HepG2 (cell line): ENCODE measurements around the gene SERTAD3. TPM values are rescaled to one million over a fixed set of nuclear protein-coding genes. Genes with fewer than 3 reads are reported as not detected.
A peak's percentile ranks its signal among the peaks of the same experiment; 100 is the strongest.

Experiments used
- CHD2 ChIP-seq: IDR thresholded peaks from 2 replicates; pipeline ENCODE4 v1.6.1; 2011; ENCODE audit warnings: low read depth, low read length, improper control_type of control experiment
- GPN1 ChIP-seq: sonication (generic); formaldehyde crosslinking; IDR thresholded peaks from 2 replicates; pipeline ENCODE4 v1.5.1; 2020; ENCODE audit warnings: missing genetic modification reagents, borderline replicate concordance
- MEIS2 ChIP-seq: sonication (generic); formaldehyde crosslinking; IDR thresholded peaks from 2 replicates; pipeline ENCODE4 v1.9.0; 2021; ENCODE audit warnings: mild to moderate bottlenecking, missing genetic modification reagents
- NFE2L2 ChIP-seq: fragments of 150-350 bp; IDR thresholded peaks from 2 replicates; pipeline ENCODE4 v1.6.1; 2014; ENCODE audit warnings: low read length
- PCBP1 ChIP-seq: fragments of 200-400 bp; formaldehyde crosslinking; IDR thresholded peaks from 2 replicates; pipeline ENCODE4 v1.6.1; 2017; ENCODE audit warnings: mild to moderate bottlenecking, low read depth, low read length, borderline replicate concordance
- PHF5A ChIP-seq: IDR thresholded peaks from one replicate; pipeline ENCODE4 v1.6.1; 2018; ENCODE audit warnings: low read depth, missing genetic modification reagents; ENCODE audit not compliant: unreplicated experiment
- PHF8 ChIP-seq: sonication (generic); formaldehyde crosslinking; IDR thresholded peaks from 2 replicates; pipeline ENCODE4 v1.5.0; 2020; ENCODE audit warnings: missing genetic modification reagents
- RAD51 ChIP-seq: fragments of 450-650 bp; IDR thresholded peaks from 2 replicates; pipeline ENCODE4 v1.6.1; 2016; ENCODE audit warnings: borderline replicate concordance
- ZKSCAN1 ChIP-seq: fragments of 150-350 bp; IDR thresholded peaks from 2 replicates; pipeline ENCODE4 v1.6.1; 2014; ENCODE audit warnings: low read length
- ZMYM3 ChIP-seq: sonication (generic); formaldehyde crosslinking; IDR thresholded peaks from 2 replicates; pipeline ENCODE4 v1.5.1; 2020; ENCODE audit warnings: mild to moderate bottlenecking, missing genetic modification reagents
- polyA plus RNA-seq, 8 experiments: library from polyadenylated mRNA; depleted of rRNA in 3 of 8; stranded (reverse) in 7 of 8; unstranded in 1 of 8; fragments of >200 nt; fragmentation: Illumina TruSeq in 4 of 8; extraction: Trizol in 4 of 8; gene quantifications; 2 replicates each; pipeline versions ENCODE4 v1.2.1 to v1.2.3, GENCODE V29; 2011 to 2016; ENCODE audit warnings: low read depth in 4 of 8, missing spikeins in 1 of 8, mixed read lengths in 1 of 8; ENCODE audit not compliant: insufficient read depth in 1 of 8
- total RNA-seq, 5 experiments: library from RNA; depleted of rRNA; stranded (reverse); fragments of >200 nt; fragmentation: Illumina TruSeq; extraction: Trizol; gene quantifications; 2 replicates each; pipeline ENCODE4 v1.2.3, GENCODE V29; 2016; ENCODE audit warnings: low read depth in 1 of 5
- TF ChIP-seq, protein P1 (sequence below): sonication (generic); formaldehyde crosslinking; IDR thresholded peaks from 2 replicates; pipeline ENCODE4 v1.4.0; 2020; ENCODE audit warnings: mild to moderate bottlenecking, missing genetic modification reagents
- TF ChIP-seq, protein P2 (sequence below): IDR thresholded peaks from 2 replicates; pipeline ENCODE4 v1.6.1; 2016; ENCODE audit warnings: missing compliant biosample characterization, missing genetic modification reagents, borderline replicate concordance
- TF ChIP-seq, protein P3 (sequence below): sonication (generic); formaldehyde crosslinking; IDR thresholded peaks from 2 replicates; pipeline ENCODE4 v1.8.0; 2022; ENCODE audit warnings: missing genetic modification reagents, mild to moderate bottlenecking, moderate library complexity, borderline replicate concordance
- TF ChIP-seq, protein P4 (sequence below): IDR thresholded peaks from 2 replicates; pipeline ENCODE4 v1.6.1; 2016; ENCODE audit warnings: control low read depth
- TF ChIP-seq, protein P5 (sequence below): sonication (generic); formaldehyde crosslinking; IDR thresholded peaks from 2 replicates; pipeline ENCODE4 v1.4.0; 2020; ENCODE audit warnings: missing genetic modification reagents

SERTAD3 gene
- total and polyA plus RNA-seq, 2 of the 13 experiments (the other 11 are each of a cell fraction or from before 2014, with no cell fraction given): 9.6 to 16.9 TPM

DNA sequence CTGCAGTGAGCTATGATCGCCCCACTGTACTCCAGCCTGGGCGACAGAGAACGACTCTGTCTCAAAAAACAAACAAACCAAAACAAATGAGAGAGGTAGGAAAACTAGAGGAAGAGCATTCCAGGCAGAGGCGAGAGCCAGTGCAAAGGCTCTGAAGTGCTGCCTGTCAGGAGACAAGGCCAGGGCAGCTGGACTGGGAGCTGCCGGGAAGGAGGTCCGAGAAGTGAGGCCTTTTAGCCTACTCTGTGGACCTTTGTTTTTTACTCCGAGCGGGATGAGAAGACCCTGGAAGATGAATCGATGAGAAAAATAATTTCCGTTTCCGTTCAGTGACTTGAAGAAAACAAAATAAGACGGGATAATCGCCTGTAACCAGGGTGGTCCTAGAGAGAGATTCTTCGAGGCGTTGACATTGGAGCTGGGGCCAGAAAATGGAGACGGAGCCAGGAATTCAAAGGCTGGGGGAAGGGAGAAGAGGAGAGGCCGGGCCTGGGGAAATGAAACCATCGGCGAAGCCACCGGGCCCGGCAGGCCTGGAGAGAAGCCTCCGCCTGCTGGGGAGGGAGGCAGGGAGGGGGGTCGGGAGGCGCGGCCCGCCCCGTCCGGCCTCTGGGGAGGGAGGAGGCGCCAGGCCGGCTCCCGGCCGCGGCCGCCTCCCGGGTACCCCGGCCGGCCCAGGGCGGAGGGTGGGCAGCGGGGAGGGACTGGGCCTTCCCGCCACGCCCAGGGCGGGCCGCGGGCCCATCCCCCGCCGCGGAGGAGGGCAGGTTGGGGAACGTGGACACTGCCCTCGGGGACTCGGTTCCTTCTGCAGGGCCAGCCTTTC lies 10.5 kb downstream of the SERTAD3 start (continued):
- TF ChIP-seq, protein P1, sequence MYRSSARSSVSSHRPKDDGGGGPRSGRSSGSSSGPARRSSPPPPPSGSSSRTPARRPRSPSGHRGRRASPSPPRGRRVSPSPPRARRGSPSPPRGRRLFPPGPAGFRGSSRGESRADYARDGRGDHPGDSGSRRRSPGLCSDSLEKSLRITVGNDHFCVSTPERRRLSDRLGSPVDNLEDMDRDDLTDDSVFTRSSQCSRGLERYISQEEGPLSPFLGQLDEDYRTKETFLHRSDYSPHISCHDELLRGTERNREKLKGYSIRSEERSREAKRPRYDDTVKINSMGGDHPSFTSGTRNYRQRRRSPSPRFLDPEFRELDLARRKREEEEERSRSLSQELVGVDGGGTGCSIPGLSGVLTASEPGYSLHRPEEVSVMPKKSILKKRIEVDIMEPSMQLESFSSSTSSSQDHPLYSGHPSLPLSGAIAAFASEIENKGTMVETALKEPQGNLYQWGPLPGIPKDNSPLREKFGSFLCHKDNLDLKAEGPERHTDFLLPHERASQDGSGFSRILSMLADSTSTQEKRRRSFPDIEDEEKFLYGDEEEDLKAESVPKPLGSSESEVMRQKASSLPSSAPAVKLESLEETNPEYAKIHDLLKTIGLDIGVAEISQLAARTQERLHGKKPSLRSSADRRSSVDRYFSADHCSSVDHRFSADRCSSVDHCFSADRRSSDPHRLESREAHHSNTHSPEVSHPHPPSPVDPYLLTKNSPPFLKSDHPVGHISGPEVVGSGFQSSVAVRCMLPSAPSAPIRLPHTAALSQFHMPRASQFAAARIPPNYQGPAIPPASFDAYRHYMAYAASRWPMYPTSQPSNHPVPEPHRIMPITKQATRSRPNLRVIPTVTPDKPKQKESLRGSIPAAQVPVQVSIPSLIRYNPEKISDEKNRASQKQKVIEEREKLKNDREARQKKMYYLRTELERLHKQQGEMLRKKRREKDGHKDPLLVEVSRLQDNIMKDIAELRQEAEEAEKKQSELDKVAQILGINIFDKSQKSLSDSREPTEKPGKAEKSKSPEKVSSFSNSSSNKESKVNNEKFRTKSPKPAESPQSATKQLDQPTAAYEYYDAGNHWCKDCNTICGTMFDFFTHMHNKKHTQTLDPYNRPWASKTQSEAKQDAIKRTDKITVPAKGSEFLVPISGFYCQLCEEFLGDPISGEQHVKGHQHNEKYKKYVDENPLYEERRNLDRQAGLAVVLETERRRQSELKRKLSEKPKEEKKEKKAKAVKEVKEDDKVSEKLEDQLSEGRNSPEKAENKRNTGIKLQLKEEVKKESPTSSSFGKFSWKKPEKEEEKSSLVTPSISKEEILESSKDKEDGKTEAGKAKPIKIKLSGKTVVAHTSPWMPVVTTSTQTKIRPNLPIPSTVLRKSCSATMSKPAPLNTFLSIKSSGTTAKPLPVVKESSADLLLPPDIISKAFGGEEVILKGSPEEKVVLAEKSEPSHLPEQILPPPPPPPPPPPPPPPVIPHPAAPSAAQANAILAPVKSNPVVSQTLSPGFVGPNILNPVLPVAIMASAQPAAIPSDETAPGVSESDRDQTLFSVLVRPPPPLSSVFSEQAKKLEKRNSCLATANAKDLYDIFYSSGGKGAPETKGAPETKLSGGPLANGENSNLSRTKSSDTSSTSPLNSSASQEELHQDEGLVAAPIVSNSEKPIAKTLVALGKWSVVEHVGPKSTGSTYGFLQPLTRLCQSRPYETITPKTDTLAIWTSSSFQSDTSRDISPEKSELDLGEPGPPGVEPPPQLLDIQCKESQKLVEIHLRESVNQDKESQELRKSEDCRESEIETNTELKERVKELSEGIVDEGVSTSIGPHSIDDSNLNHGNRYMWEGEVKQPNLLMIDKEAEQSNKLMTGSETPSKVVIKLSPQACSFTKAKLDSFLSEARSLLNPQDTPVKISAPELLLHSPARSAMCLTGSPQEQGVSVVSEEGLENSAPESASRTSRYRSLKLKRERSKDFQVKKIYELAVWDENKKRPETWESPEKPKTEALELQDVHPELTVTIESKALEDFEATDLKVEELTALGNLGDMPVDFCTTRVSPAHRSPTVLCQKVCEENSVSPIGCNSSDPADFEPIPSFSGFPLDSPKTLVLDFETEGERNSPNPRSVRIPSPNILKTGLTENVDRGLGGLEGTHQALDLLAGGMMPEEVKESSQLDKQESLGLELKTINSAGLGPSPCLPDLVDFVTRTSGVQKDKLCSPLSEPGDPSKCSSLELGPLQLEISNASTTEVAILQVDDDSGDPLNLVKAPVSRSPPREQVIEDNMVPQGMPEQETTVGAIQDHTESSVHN (CRISPR knock-in tag): no peak
- TF ChIP-seq PHF5A (CRISPR knock-in tag): no peak
- TF ChIP-seq ZMYM3: peak; percentile 33; the same call in 1 of the 2 replicates
- no peak for TF ChIP-seq RAD51
- TF ChIP-seq PHF8 (CRISPR knock-in tag): peak; percentile 60
- TF ChIP-seq PCBP1: no peak
- TF ChIP-seq ZKSCAN1: no peak
- TF ChIP-seq CHD2: no peak
- TF ChIP-seq, protein P2, sequence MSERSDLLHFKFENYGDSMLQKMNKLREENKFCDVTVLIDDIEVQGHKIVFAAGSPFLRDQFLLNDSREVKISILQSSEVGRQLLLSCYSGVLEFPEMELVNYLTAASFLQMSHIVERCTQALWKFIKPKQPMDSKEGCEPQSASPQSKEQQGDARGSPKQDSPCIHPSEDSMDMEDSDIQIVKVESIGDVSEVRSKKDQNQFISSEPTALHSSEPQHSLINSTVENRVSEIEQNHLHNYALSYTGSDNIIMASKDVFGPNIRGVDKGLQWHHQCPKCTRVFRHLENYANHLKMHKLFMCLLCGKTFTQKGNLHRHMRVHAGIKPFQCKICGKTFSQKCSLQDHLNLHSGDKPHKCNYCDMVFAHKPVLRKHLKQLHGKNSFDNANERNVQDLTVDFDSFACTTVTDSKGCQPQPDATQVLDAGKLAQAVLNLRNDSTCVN (CRISPR knock-in tag): no peak
- TF ChIP-seq, protein P3, sequence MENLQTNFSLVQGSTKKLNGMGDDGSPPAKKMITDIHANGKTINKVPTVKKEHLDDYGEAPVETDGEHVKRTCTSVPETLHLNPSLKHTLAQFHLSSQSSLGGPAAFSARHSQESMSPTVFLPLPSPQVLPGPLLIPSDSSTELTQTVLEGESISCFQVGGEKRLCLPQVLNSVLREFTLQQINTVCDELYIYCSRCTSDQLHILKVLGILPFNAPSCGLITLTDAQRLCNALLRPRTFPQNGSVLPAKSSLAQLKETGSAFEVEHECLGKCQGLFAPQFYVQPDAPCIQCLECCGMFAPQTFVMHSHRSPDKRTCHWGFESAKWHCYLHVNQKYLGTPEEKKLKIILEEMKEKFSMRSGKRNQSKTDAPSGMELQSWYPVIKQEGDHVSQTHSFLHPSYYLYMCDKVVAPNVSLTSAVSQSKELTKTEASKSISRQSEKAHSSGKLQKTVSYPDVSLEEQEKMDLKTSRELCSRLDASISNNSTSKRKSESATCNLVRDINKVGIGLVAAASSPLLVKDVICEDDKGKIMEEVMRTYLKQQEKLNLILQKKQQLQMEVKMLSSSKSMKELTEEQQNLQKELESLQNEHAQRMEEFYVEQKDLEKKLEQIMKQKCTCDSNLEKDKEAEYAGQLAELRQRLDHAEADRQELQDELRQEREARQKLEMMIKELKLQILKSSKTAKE (CRISPR knock-in tag): no peak
- TF ChIP-seq, protein P4, sequence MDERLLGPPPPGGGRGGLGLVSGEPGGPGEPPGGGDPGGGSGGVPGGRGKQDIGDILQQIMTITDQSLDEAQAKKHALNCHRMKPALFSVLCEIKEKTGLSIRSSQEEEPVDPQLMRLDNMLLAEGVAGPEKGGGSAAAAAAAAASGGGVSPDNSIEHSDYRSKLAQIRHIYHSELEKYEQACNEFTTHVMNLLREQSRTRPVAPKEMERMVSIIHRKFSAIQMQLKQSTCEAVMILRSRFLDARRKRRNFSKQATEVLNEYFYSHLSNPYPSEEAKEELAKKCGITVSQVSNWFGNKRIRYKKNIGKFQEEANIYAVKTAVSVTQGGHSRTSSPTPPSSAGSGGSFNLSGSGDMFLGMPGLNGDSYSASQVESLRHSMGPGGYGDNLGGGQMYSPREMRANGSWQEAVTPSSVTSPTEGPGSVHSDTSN (CRISPR knock-in tag): no peak
- TF ChIP-seq GPN1 (CRISPR knock-in tag): no peak
- no peak for TF ChIP-seq NFE2L2
- no peak; the same call in 1 of the 2 replicates for TF ChIP-seq MEIS2 (CRISPR knock-in tag)
- TF ChIP-seq, protein P5, sequence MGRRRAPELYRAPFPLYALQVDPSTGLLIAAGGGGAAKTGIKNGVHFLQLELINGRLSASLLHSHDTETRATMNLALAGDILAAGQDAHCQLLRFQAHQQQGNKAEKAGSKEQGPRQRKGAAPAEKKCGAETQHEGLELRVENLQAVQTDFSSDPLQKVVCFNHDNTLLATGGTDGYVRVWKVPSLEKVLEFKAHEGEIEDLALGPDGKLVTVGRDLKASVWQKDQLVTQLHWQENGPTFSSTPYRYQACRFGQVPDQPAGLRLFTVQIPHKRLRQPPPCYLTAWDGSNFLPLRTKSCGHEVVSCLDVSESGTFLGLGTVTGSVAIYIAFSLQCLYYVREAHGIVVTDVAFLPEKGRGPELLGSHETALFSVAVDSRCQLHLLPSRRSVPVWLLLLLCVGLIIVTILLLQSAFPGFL (CRISPR knock-in tag): no peak
